HG03103 (cell line): Measurements from ENCODE around the gene ITPRIP.

ENCODE experiments used
- ATAC-seq: cut with Tn5 transposase; IDR thresholded peaks from one replicate; pipeline ENCODE4 v1.9.1; 2021; ENCODE audit warnings: low read depth; ENCODE audit not compliant: unreplicated experiment

The ITPRIP gene

GRCh38 chr10:104327745-104328645 is 10.3 kb downstream of the ITPRIP start:
- no peak for ATAC-seq

DNA sequence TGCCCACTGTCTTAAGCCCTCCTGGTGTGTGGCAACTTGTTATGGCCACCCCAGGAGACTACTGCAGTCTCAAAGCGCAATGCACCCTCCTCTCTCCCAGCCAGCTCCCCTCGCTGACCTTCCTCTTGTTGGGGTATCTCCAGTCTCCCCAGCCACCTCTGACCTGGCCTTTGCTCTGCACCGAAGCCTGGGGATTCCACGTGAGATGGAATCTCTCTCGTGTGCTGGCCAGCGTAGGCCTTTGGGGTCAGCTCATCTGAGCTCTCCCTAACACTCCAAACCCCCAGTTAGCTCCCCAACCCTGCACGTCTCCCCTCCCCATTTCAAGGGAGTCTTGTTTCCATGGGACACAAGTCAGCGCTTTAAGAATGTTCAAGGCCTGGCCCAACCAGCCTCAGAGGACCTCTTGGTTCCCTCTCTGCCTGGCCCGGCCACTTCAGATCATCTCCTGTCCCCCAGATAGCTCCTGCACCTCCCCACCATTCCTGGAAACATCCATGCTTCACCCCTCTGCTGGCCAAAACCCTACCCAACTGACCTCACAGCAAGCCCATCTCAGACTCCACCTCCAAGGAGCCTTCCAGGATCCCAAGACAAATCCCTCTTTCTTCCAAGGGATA is 11.2 kb downstream of the ITPRIP start:
- ATAC-seq: no peak

DNA sequence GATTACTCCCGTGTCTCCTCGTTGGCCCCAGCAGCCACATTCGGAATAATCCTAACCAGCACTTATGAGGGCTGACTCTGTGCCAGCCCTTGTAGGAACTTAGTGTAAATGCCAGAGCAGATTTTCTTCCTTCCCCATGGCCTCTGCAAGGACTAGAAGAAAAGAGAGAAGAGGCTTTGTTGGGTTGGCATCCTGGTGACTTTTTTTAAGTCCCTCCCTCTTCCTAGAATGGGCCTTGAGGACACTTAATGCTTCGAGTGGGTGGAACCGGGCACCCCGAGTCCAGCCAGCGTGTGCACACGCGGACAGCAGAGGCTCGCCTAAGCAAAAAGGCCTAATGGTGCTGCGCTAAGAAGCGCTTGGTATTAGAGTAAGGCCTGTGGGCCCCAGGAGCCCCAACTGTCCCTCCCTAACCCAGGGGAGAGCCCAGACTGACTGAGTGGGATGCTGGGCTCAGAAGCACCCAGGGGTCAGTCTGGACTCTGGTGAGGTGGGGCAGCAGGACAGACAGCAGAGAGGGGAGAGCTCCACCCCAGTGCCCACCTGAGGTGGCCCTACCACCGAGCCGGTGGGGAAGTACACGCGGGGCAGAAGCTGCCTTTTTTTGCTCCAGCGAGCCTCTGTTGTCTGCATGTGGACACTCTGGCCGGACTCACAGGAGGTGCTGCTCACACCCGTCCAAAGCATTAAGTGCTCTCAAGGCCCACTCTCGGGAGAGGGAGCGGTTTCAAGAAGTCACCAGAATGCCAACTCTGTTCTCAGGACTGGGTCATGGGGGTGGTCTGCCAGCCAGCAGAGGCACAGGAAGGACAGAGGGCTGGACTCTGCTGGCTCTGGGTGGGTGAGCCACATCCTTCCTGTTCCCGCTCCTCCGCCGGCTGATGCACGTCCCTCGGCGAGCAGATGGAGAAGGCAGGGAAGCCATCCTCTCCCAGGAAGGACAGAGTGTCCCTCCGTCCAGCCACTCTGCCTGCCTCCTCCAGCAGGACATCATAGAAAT is 12.5 kb downstream of the ITPRIP start:
- ATAC-seq: no peak

GRCh38 chr10:104324931-104325330 is 13.3 kb downstream of the ITPRIP start:
- ATAC-seq: no peak

GRCh38 chr10:104324221-104324686 is 14.0 kb downstream of the ITPRIP start:
- ATAC-seq: no peak

DNA sequence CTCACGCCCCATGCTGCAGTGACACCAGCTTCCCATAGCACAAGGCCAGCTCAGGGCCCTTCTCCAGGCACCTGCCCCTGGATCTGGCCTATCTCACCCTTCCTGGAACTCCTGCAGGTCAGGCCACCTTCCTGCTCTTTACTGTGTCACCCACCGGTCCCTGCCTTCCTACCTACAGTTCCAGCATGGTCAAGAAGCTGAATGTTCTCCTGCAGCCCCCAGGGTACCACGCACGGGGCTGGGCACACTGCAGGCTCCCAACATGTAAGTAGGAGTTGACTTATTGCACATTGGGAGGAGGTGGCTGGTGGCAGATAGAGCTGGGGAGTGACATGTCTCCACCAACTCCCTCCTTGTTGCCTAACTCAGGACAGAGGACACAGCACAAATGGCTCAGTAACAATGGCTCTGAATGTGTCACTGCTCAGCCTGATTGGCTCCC is 14.5 kb downstream of the ITPRIP start:
- no peak for ATAC-seq

DNA sequence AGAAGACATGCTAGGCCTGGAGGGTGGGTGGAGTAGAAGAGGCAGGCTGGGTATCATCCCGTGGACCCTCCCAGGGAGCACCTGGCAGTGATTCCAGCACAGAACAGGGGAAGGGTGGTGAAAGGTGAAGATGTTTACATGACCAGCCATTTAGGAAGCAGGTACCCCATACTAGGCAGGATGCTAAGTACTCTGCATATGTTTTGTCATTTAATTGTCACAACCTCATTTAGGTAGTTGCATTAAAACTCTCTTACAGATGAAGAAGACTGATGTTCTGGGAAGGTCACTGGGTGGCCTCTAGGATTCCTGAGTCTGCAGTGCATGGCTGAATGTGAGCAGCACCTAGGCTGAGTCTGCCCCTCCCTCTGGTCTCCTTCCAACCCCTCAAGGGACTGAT is 15.2 kb downstream of the ITPRIP start:
- ATAC-seq: no peak

DNA sequence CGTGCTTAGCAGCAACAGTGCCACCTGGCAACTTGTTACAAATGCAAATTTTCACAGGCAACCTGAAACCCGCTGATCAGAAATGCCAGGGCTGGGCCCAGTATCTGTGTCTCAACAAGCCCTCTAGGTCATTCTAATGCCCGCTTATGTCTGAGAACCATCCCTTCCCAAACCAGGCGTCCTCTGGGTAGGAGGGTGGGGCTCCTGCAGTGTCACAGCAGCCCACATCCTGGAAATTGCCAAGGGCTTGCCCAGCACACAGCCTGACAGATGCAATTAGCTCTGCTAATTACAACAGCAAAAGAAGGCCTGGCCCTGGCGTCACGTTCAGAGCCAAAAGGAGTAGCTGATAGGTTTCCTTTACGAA is 15.9 kb downstream of the ITPRIP start:
- ATAC-seq: no peak

- ATAC-seq: no peak
Measured at GRCh38 chr10:104321725-104322415, 16.4 kb downstream of the ITPRIP start.

GRCh38 chr10:104321226-104321625 is 17.0 kb downstream of the ITPRIP start:
- no peak for ATAC-seq

- no peak for ATAC-seq
Measured at GRCh38 chr10:104318810-104319741, 19.2 kb downstream of the ITPRIP start.

DNA sequence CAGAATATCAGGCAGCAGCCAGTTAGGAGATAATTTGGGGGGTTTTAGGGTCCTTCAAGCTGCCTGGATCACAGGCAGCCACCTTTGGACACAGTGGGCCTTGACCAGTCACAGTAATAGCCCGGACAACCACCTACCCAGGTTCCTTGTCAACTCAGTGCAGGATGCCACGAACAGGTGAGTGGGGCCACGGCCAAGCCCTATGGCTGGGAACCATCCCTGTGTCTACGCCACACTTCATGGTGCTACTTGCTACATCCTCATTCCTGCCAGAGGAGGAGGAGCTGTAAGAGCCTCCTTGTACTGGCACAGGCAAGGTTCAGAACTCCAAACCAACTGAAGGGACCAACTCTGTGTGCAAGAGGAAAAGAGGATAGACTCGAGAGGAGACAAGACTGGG is 19.9 kb downstream of the ITPRIP start:
- ATAC-seq: no peak

DNA sequence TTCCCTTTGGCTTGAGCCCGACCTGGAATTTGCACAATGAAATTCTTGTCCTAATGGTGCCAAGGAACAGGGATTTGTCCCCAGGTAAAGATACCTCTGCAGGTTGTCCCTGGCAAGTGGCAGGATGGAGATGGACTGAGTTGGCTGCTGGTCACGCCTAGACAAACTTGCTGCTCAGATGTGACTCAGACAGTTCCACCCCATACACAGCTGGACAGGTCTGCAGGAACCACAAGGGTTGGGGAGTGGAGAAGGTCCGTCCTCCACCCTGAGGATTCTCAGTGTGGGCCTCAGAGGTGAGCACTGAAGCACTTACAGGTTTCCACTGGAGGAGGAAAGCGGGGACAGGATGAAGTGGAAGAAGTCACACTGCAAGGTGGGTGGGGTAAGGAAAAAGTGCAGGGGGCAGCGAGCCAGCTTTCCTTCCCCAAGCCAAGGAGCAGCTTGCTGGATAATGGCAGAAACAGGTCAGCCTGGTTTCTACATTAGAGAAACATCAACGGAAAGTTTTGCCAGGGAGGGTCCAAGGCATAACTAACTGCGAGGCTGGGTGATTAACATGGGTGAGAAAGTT is 20.5 kb downstream of the ITPRIP start:
- no peak for ATAC-seq

GRCh38 chr10:104317269-104317710 is 21.0 kb downstream of the ITPRIP start:
- ATAC-seq: no peak

- ATAC-seq: no peak
Measured at GRCh38 chr10:104316321-104317099, 21.8 kb downstream of the ITPRIP start.

DNA sequence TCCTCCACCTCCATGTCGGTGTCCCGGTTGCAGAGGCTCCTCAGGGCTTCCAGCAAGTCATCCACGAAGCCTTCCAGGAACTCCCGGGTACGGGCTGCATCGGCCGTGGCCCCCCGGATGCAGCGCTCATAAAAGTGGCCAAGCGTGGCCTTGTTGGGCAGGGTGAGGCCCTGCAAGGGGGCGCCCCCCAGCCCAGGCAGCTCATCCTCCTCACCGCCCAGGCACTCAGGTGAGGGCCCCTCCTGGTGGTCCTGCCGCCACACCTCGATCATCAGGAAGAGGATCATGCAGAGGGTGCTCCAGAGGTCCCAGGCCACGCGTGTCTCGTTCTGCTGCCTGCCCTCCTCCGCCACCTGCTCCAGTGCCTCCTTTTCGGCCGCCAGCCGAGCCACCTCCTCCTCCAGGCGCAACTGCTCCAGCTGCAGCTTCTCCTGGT is 22.8 kb downstream of the ITPRIP start:
- ATAC-seq: no peak

DNA sequence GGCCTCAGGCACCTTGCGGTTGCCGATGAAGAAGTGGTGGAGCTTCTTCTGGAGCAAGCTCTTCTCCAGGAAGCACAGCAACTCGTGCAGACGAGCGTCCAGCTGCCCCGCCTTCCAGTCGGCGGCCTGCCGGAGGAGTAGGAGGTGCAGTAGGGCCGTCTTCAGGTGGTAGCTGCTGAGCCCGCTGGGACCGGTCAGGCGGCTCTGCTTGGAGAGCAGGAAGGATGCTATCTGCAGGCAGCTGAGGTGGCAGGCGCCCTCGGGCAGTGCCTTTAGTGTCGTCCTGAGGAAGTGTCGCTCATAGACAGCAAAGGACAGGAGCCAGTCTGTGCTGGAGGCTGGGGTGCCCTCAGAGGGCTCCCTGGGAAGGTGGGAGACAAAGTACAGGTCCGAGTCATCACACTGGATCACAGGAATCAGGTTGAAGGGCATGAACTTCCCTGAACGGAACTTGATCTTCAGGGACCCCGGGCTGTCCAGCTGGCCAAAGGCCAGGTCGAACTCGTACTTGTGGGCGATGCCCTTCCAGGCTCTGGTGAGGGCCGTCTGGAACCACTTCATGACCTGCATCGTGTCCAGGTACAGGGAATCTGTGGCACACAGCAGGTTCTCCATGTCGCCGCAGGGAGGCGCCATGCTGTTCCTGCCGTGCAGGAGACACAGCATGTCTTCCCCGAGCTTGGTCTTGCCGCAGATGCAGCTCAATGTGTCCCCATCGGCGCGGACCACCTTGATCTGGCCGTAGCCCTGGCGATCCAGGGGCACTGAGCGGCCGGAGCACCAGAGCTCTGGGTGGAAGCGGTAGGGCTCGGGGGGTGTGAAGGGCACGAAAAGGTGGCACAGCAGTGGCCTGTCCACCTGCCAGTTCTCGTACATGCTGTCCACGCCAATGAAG is 23.4 kb downstream of the ITPRIP start:
- ATAC-seq: no peak
